Stimulated activated CD4-positive, alpha-beta T cell treated with anti-CD3 and anti-CD28 coated beads, Interleukin-15, amount 100 ng/mL, for 1 hour (primary cell): ENCODE measurements around the gene TPST2.

Experiments
- DNase-seq, 2 donors: peaks; one replicate each; pipeline ENCODE4 v3.0.0-alpha.2; 2020; ENCODE audit warnings: low read depth in 1 of 2, low spot score in 1 of 2

TPST2 gene

GRCh38 chr22:26556904-26557303 lies 33.0 kb downstream of the TPST2 start:
- DNase-seq, result no peak

GRCh38 chr22:26555478-26555877 lies 34.5 kb downstream of the TPST2 start:
- DNase-seq, result no peak

- no peak for DNase-seq
These were observed 35.0 kb downstream of the TPST2 start for GRCh38 chr22:26554956-26555355.

- no peak for DNase-seq
These were observed 36.7 kb downstream of the TPST2 start for GRCh38 chr22:26553056-26553752.

GRCh38 chr22:26552466-26552865 lies 37.5 kb downstream of the TPST2 start:
- no peak for DNase-seq

GRCh38 chr22:26551568-26551967 lies 38.4 kb downstream of the TPST2 start:
- DNase-seq, result no peak

GRCh38 chr22:26550498-26551033 lies 39.4 kb downstream of the TPST2 start:
- no peak for DNase-seq

- DNase-seq, result no peak
These were observed 39.9 kb downstream of the TPST2 start for GRCh38 chr22:26549902-26550497.

- DNase-seq, result no peak
These were observed 40.9 kb downstream of the TPST2 start for GRCh38 chr22:26548984-26549383.

- DNase-seq, result no peak
These were observed 41.6 kb downstream of the TPST2 start for GRCh38 chr22:26548303-26548702.

- no peak for DNase-seq
These were observed 42.1 kb downstream of the TPST2 start for GRCh38 chr22:26547837-26548236.

GRCh38 chr22:26547426-26547825 lies 42.5 kb downstream of the TPST2 start:
- DNase-seq, result no peak

- no peak for DNase-seq
These were observed 43.6 kb downstream of the TPST2 start for GRCh38 chr22:26546282-26546681.

- no peak for DNase-seq
These were observed 44.1 kb downstream of the TPST2 start for GRCh38 chr22:26545827-26546226.

- DNase-seq, result no peak
These were observed 44.5 kb downstream of the TPST2 start for GRCh38 chr22:26545385-26545784.

GRCh38 chr22:26544489-26544888 lies 45.4 kb downstream of the TPST2 start:
- DNase-seq, result no peak

- DNase-seq, result no peak
These were observed 47.1 kb downstream of the TPST2 start for GRCh38 chr22:26542831-26543230.

GRCh38 chr22:26541167-26541819 lies 48.6 kb downstream of the TPST2 start:
- DNase-seq, result no peak

GRCh38 chr22:26540119-26540518 lies 49.8 kb downstream of the TPST2 start:
- no peak for DNase-seq

GRCh38 chr22:26536762-26537134 lies 53.2 kb downstream of the TPST2 start:
- no peak for DNase-seq

- DNase-seq, result no peak
These were observed 53.7 kb downstream of the TPST2 start for GRCh38 chr22:26536056-26536761.

- DNase-seq, result no peak
These were observed 54.4 kb downstream of the TPST2 start for GRCh38 chr22:26535603-26535908.
